Esophagus squamous epithelium (tissue), 5 donors: ENCODE results near the gene SLC9A8. TPM values are rescaled to one million over a fixed set of nuclear protein-coding genes. Genes with fewer than 3 reads are reported as not detected.

ENCODE experiments used
- DNase-seq: peaks from one replicate; lab custom pipeline; 2025; lab: John Stamatoyannopoulos, UW
- H3K27ac ChIP-seq, 4 donors: fragments of 200-600 bp; sonication (generic); one replicate each; pipeline ENCODE4 v1.5.1; 2016 to 2019; ENCODE audit warnings: mild to moderate bottlenecking in 1 of 4
- H3K27me3 ChIP-seq, 4 donors: fragments of 200-600 bp; sonication (generic); 1 replicate in 3 of 4; 2 replicates in 1 of 4; pipeline versions ENCODE4 v1.5.1 to v1.6.0; 2017 to 2021; ENCODE audit warnings: antibody characterized with exemption in 1 of 4
- H3K36me3 ChIP-seq, 3 donors: fragments of 200-600 bp; sonication (generic); one replicate each; pipeline ENCODE4 v1.5.1; 2016 to 2019
- H3K4me1 ChIP-seq, 3 donors: fragments of 200-600 bp; sonication (generic); one replicate each; pipeline ENCODE4 v1.5.1; 2017 to 2019
- H3K4me3 ChIP-seq, 4 donors: fragments of 200-600 bp; sonication (generic); 1 replicate in 3 of 4; 2 replicates in 1 of 4; pipeline ENCODE4 v1.5.1; 2016 to 2019; ENCODE audit warnings: mild to moderate bottlenecking in 2 of 4, moderate library complexity in 1 of 4
- H3K9me3 ChIP-seq, 3 donors: fragments of 200-600 bp; sonication (generic); one replicate each; pipeline ENCODE4 v1.5.1; 2016 to 2019
- CTCF ChIP-seq, 6 experiments: fragments of 450-650 bp in 4 of 6; fragments of 200-600 bp in 2 of 6; sonication (generic) in 2 of 6; IDR thresholded peaks; one replicate each; pipeline ENCODE4 v1.5.1; 2016 to 2019; ENCODE audit warnings: antibody characterized with exemption in 6 of 6, mild to moderate bottlenecking in 4 of 6, moderate library complexity in 4 of 6
- POLR2A ChIP-seq, 4 donors: fragments of 450-650 bp; IDR thresholded peaks; one replicate each; pipeline ENCODE4 v1.6.1; 2017; ENCODE audit warnings: antibody characterized with exemption in 4 of 4, mild to moderate bottlenecking in 4 of 4, moderate library complexity in 3 of 4
- WGBS, 2 donors: methylation state at CpG; one replicate each; pipeline ENCODE4 v1.1.5; 2018; 5-methylcytosine and 5-hydroxymethylcytosine counted together
- intact Hi-C: fragments of 100-400 bp; cut with DNase I; formaldehyde crosslinking; loops from one replicate; pipeline ENCODE4 v1.15.0; 2022
- total RNA-seq, 4 donors: library from RNA; depleted of rRNA; stranded (reverse); fragments of >200 nt; gene quantifications; one replicate each; pipeline ENCODE4 v1.1.0, GENCODE V29; 2016
- donor health status: DM: yes; HTN: yes; CAD: no.

Gene SLC9A8
- total RNA-seq, 4 donors from 2014 or later = 11.5 to 14.1 (median 11.9) TPM

GRCh38 chr20:49878977-49879376 is 66.3 kb downstream of the SLC9A8 start:
- TF ChIP-seq CTCF (IDR thresholded peaks at IDR 0.05) = no peak
- no peak for TF ChIP-seq POLR2A (IDR thresholded peaks at IDR 0.05)

GRCh38 chr20:49880177-49880576 is 67.5 kb downstream of the SLC9A8 start:
- H3K4me1 ChIP-seq = peaks cover 0 to 5% (median 0%) of the 10 kb centered on the region in 3 donors
- TF ChIP-seq CTCF (IDR thresholded peaks at IDR 0.05) (no peak), POLR2A (IDR thresholded peaks at IDR 0.05) (no peak)
- WGBS, 2 donors = 34 to 65% methylated on average over 3 of the region's 3 CpGs
- peaks cover 12 to 98% (median 21%) of the 10 kb centered on the region in 3 donors for H3K36me3 ChIP-seq
- intact Hi-C loops = loop anchor here (10.0 kb wide), 1 partner anchor 335 kb away; no protein-coding TSS in a partner anchor
- no peak for DNase-seq
- no peak overlapping the region for H3K27ac ChIP-seq
- no peaks in the 10 kb centered on the region for H3K9me3 ChIP-seq
- no peak overlapping the region for H3K4me3 ChIP-seq
- no peaks in the 10 kb centered on the region for H3K27me3 ChIP-seq

More at GRCh38 chr20:49878977-49879376, 66.3 kb downstream of the SLC9A8 start:
- H3K4me3 ChIP-seq = no peak overlapping the region
- no peaks in the 10 kb centered on the region for H3K27me3 ChIP-seq
- H3K36me3 ChIP-seq = peaks cover 5 to 98% (median 14%) of the 10 kb centered on the region in 3 donors
- no peak overlapping the region for H3K27ac ChIP-seq
- no peak for DNase-seq
- H3K4me1 ChIP-seq = peaks cover 0 to 5% (median 0%) of the 10 kb centered on the region in 3 donors
- WGBS, 2 donors = 100% methylated on average over 1 of the region's 1 CpG; no CpG with 5 or more reads in 1 of the 2 donors
- H3K9me3 ChIP-seq = no peaks in the 10 kb centered on the region
- intact Hi-C loops = no loop called here

GRCh38 chr20:49880724-49881445 is 68.3 kb downstream of the SLC9A8 start:
- Histone ChIP-seq H3K27me3 (no peaks in the 10 kb centered on the region), H3K27ac (no peak overlapping the region), H3K9me3 (no peaks in the 10 kb centered on the region), H3K36me3 (peaks cover 12 to 98% (median 27%) of the 10 kb centered on the region in 3 donors), H3K4me3 (no peak overlapping the region), H3K4me1 (peaks cover 0 to 5% (median 0%) of the 10 kb centered on the region in 3 donors)
- 75 to 83% methylated on average over 11 to 15 of the region's 15 CpGs for WGBS, 2 donors
- no peak for DNase-seq
- TF ChIP-seq POLR2A (IDR thresholded peaks at IDR 0.05) = no peak
- intact Hi-C loops = loop anchor here (10.0 kb wide), 1 partner anchor 336 kb away; no protein-coding TSS in a partner anchor

- DNase-seq = no peak
- no peaks in the 10 kb centered on the region for H3K27me3 ChIP-seq
- 93 to 95% methylated on average over 26 to 28 of the region's 29 CpGs for WGBS, 2 donors
- peaks cover 0 to 13% (median 0%) of the 10 kb centered on the region in 3 donors for H3K4me1 ChIP-seq
- no peak for TF ChIP-seq CTCF (IDR thresholded peaks at IDR 0.05)
- no peak for TF ChIP-seq POLR2A (IDR thresholded peaks at IDR 0.05)
- no peak overlapping the region for H3K4me3 ChIP-seq
- no peak overlapping the region for H3K27ac ChIP-seq
- intact Hi-C loops = loop anchor here (10.0 kb wide), 1 partner anchor 338 kb away; no protein-coding TSS in a partner anchor
- H3K9me3 ChIP-seq = no peaks in the 10 kb centered on the region
- peaks cover 16 to 98% (median 27%) of the 10 kb centered on the region in 3 donors for H3K36me3 ChIP-seq
Observed at GRCh38 chr20:49882171-49882970, 69.7 kb downstream of the SLC9A8 start.

- no peak for TF ChIP-seq POLR2A (IDR thresholded peaks at IDR 0.05)
- no peak for TF ChIP-seq CTCF (IDR thresholded peaks at IDR 0.05)
- 92 to 100% methylated on average over 1 to 4 of the region's 10 CpGs for WGBS, 2 donors
- intact Hi-C loops = loop anchor here (10.0 kb wide), 1 partner anchor 339 kb away; no protein-coding TSS in a partner anchor
- no peaks in the 10 kb centered on the region for H3K27me3 ChIP-seq
- H3K4me1 ChIP-seq = peaks cover 0 to 21% (median 9%) of the 10 kb centered on the region in 3 donors
- no peak overlapping the region for H3K27ac ChIP-seq
- H3K4me3 ChIP-seq = no peak overlapping the region
- H3K36me3 ChIP-seq = peaks cover 20 to 99% (median 27%) of the 10 kb centered on the region in 3 donors
- no peaks in the 10 kb centered on the region for H3K9me3 ChIP-seq
- DNase-seq = no peak
Observed at GRCh38 chr20:49883246-49883802, 70.7 kb downstream of the SLC9A8 start.
